ENCODE data around the gene ZBTB38. TPM values are rescaled to one million over a fixed set of nuclear protein-coding genes. Genes with fewer than 3 reads are reported as not detected.

Gene ZBTB38
- total and polyA plus RNA-seq, 8 donors, result 5.3 to 253 (median 41.0) TPM

- no peaks in the 10 kb centered on the region for H3K9me3 ChIP-seq
- peak overlapping the region; percentile 93 to 100 (median 97) for H3K27ac ChIP-seq
- H3K27me3 ChIP-seq, result no peaks in the 10 kb centered on the region
- peak; percentile 60 to 91 for DNase-seq
- H3K36me3 ChIP-seq, result peaks cover 0 to 49% (median 46%) of the 10 kb centered on the region in 4 donors
- peaks cover 62 to 95% (median 87%) of the 10 kb centered on the region in 4 donors for H3K4me1 ChIP-seq
- intact Hi-C loops (cut with DNase I; ENCODE audit: low total_unique reads), result no loop called here
- 4 to 10% (median 5%) methylated on average over 10 of the region's 10 CpGs for WGBS, 5 donors
- TF ChIP-seq EP300 (IDR thresholded peaks at IDR 0.05), result no peak
- peak; percentile 47 to 67 (median 62) for TF ChIP-seq POLR2AphosphoS5 (IDR thresholded peaks at IDR 0.05)
- H3K4me3 ChIP-seq, result peak overlapping the region; percentile 16 to 37 (median 28)
Observed at GRCh38 chr3:141412087-141412935, 44.0 kb downstream of the ZBTB38 start.

- Histone ChIP-seq H3K4me1 (peaks cover 61 to 90% (median 82%) of the 10 kb centered on the region in 4 donors), H3K9me3 (no peaks in the 10 kb centered on the region), H3K4me3 (peak overlapping the region; percentile 16 to 37 (median 28)), H3K27ac (peak overlapping the region; percentile 93 to 100 (median 97)), H3K27me3 (no peaks in the 10 kb centered on the region), H3K36me3 (peaks cover 0 to 43% (median 42%) of the 10 kb centered on the region in 4 donors)
- intact Hi-C loops (cut with DNase I; ENCODE audit: low total_unique reads), result no loop called here
- peak; percentile 66 for TF ChIP-seq EP300 (IDR thresholded peaks at IDR 0.05)
- peak; percentile 78 to 95 (median 94) for TF ChIP-seq POLR2AphosphoS5 (IDR thresholded peaks at IDR 0.05)
- TF ChIP-seq POLR2A (IDR thresholded peaks at IDR 0.05), result no peak
- no peak for TF ChIP-seq CTCF (IDR thresholded peaks at IDR 0.05)
- DNase-seq, result peak; percentile 88 to 93
- WGBS, 5 donors, result 8 to 29% (median 15%) methylated on average over 11 of the region's 11 CpGs
Observed at GRCh38 chr3:141412936-141413354, 44.6 kb downstream of the ZBTB38 start.

DNA sequence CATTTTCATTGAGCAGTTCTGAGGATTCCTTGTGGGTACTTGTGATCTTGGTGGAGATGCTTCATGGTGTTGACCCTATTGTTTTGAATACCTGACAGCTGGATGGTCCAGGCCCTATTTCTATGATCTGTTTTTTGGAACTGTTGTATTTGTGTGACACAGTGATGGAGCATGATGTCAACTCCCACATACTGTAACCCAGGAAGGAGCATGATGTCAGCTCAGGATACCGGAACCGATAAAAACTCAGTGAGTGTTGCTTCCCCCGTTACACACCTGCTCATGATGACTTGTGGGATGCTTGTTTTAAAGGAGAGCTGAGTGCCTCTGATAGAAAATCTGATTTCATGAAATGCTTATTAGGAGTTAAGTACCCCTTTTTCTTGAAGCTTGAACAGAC, 45.1 kb downstream of the ZBTB38 start:
- peak overlapping the region in 2 of 4 donors; percentile 16 to 31 for H3K4me3 ChIP-seq
- peaks cover 56 to 89% (median 80%) of the 10 kb centered on the region in 4 donors for H3K4me1 ChIP-seq

DNA sequence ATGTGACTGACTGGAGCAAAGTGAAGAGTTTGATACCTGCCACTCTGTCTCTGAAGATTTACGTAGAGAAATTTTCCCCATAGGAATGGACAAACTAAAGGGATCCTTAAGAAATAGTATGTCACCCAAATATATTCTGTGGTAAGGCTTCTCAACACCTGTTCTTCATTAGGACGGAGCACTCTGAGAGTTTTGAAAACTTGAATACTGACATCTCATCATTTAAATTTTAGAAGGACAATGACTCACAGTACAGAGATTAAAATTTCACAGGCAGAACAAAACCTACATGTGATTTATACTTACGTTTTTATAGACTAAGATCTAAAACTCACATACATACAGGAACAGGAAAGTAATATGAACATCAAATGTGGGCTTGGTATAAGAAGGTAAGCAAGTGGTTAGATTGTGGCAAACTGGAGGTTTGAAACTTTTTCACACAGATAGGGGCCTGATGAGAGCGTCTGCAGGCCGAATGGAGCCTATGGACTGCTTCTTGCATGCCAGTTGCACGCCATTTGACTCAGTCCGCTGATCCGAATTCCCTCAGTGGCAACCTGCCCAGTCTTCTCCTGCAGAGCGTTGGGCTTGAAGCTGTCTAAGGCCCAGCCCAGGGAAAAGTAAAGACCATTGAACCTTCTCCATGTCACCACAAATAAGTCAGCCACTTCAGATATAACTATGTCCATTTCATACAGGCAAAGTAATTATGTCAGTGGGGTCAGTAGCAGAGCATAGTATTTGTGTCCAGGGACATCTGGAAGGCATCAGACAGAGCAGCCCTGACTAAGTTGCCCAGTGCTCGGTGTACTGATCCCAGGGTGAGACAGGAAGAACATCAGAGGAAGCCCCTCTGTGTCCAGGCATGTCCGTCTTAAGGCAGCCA, 45.7 kb downstream of the ZBTB38 start:
- peaks cover 0 to 46% (median 44%) of the 10 kb centered on the region in 4 donors for H3K36me3 ChIP-seq

More for the DNA sequence above, 45.1 kb downstream of the ZBTB38 start:
- 74 to 90% (median 80%) methylated on average over 3 of the region's 3 CpGs for WGBS, 5 donors
- Histone ChIP-seq H3K27me3 (no peaks in the 10 kb centered on the region), H3K9me3 (no peaks in the 10 kb centered on the region), H3K36me3 (peaks cover 0 to 43% (median 41%) of the 10 kb centered on the region in 4 donors), H3K27ac (peak overlapping the region; percentile 93 to 100 (median 97))
- TF ChIP-seq POLR2AphosphoS5 (IDR thresholded peaks at IDR 0.05), result no peak
- no peak for TF ChIP-seq CTCF (IDR thresholded peaks at IDR 0.05)
- TF ChIP-seq POLR2A (IDR thresholded peaks at IDR 0.05), result no peak
- TF ChIP-seq EP300 (IDR thresholded peaks at IDR 0.05), result no peak
- DNase-seq, result no peak
- intact Hi-C loops (cut with DNase I; ENCODE audit: low total_unique reads), result no loop called here

More for the DNA sequence above, 45.7 kb downstream of the ZBTB38 start:
- no peaks in the 10 kb centered on the region for H3K27me3 ChIP-seq
- peaks cover 53 to 87% (median 74%) of the 10 kb centered on the region in 4 donors for H3K4me1 ChIP-seq
- no peaks in the 10 kb centered on the region for H3K9me3 ChIP-seq
- H3K27ac ChIP-seq, result peak overlapping the region; percentile 1 to 100 (median 97)
- TF ChIP-seq POLR2AphosphoS5 (IDR thresholded peaks at IDR 0.05) (peak in 1 of 3 donors; percentile 27), EP300 (IDR thresholded peaks at IDR 0.05) (no peak)
- WGBS, 5 donors, result 60 to 77% (median 70%) methylated on average over 11 of the region's 11 CpGs
- DNase-seq, result no peak
- intact Hi-C loops (cut with DNase I; ENCODE audit: low total_unique reads), result no loop called here
- no peak overlapping the region for H3K4me3 ChIP-seq
